Measurements from ENCODE around the gene ZNF574. TPM values are rescaled to one million over a fixed set of nuclear protein-coding genes. Genes with fewer than 3 reads are reported as not detected.

The ZNF574 gene
- total and polyA plus RNA-seq, 12 donors, result 2.7 to 16.9 (median 11.4) TPM

DNA sequence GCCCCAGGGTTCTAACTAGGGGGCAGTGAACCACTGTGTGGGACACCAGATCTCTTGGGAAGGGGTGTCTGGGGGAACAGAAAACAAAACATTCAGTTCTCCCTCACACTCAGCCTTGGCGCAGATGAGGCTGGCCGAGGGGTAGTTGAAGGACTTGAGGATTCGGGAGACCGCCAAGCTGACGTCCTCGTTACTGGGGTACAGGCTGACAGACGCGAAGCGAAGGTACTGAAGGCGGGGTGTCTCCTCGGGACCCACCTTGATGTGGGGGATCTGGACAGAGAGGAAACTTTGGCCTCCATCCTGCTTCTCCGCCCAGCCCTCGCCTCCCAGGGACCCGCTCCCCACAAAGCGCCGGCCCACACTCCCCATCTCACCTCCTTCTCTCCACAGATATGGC lies 13.6 kb upstream of the ZNF574 start:
- H3K4me3 ChIP-seq, result no peak overlapping the region
- H3K4me1 ChIP-seq (replicated peaks in 1 of 2), result no peaks in the 10 kb centered on the region
- intact Hi-C loops (cut with DNase I), result no loop called here
- H3K27ac ChIP-seq, result no peak overlapping the region
- peaks cover 3% of the 10 kb centered on the region for H3K27me3 ChIP-seq
- TF ChIP-seq POLR2A (IDR thresholded peaks at IDR 0.05), result no peak
- TF ChIP-seq, protein P1, sequence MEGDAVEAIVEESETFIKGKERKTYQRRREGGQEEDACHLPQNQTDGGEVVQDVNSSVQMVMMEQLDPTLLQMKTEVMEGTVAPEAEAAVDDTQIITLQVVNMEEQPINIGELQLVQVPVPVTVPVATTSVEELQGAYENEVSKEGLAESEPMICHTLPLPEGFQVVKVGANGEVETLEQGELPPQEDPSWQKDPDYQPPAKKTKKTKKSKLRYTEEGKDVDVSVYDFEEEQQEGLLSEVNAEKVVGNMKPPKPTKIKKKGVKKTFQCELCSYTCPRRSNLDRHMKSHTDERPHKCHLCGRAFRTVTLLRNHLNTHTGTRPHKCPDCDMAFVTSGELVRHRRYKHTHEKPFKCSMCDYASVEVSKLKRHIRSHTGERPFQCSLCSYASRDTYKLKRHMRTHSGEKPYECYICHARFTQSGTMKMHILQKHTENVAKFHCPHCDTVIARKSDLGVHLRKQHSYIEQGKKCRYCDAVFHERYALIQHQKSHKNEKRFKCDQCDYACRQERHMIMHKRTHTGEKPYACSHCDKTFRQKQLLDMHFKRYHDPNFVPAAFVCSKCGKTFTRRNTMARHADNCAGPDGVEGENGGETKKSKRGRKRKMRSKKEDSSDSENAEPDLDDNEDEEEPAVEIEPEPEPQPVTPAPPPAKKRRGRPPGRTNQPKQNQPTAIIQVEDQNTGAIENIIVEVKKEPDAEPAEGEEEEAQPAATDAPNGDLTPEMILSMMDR (IDR thresholded peaks at IDR 0.05), result no peak
- WGBS, 4 donors, result 89 to 96% (median 93%) methylated on average over 16 of the region's 16 CpGs
- no peak for DNase-seq
- no peaks in the 10 kb centered on the region for H3K36me3 ChIP-seq (replicated peaks in 1 of 2)
- H3K9me3 ChIP-seq (replicated peaks in 1 of 3), result no peaks in the 10 kb centered on the region

DNA sequence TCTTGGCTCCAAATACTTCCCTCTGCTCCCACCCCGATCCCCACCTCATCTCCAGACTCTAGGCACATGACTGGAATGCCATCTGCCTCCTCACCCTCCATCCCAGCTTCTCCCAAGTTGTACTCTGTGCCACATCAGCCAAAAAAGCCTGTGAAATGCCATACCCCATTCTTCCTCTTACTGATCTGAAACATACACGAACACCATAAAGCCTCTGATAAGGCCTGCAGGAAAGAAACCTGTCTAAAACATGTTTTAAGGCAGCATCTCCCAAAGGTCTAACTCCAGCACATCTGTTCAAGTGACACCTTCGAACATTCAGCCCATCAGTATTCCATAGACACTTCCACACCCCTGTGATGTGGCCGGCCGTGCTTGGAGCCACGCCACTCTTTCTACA lies 11.5 kb upstream of the ZNF574 start:
- no peak for DNase-seq
- Histone ChIP-seq H3K27ac (no peak overlapping the region), H3K27me3 (peaks cover 3% of the 10 kb centered on the region), H3K4me1 (replicated peaks in 1 of 2) (no peaks in the 10 kb centered on the region), H3K36me3 (replicated peaks in 1 of 2) (no peaks in the 10 kb centered on the region), H3K4me3 (no peak overlapping the region), H3K9me3 (replicated peaks in 1 of 3) (no peaks in the 10 kb centered on the region)
- intact Hi-C loops (cut with DNase I), result no loop called here
- TF ChIP-seq, protein P1 (IDR thresholded peaks at IDR 0.05), result no peak
- TF ChIP-seq POLR2A (IDR thresholded peaks at IDR 0.05), result no peak
- 85 to 92% (median 90%) methylated on average over 6 of the region's 6 CpGs for WGBS, 4 donors

DNA sequence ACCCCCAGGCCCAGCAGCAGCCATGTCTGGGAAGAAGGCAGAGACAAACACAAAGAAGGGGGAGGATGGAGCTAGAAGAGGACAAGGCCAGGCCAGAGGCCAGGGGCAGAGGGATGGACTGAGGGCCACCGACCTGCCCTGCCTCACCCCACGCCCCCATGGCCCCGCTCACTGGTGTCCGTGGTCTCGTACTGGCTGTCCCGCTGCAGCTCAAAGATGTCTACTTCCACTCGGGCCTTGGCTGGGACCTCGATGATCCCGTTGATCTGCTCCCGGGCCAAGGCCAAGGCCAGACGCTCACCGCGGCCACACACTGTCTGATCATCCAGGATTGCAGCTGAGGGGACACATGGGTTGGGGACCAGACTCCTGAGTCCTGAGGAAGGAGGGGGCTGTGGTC lies 10.9 kb upstream of the ZNF574 start:
- Histone ChIP-seq H3K27me3 (peaks cover 3% of the 10 kb centered on the region), H3K9me3 (replicated peaks in 1 of 3) (no peaks in the 10 kb centered on the region), H3K4me1 (replicated peaks in 1 of 2) (no peaks in the 10 kb centered on the region), H3K36me3 (replicated peaks in 1 of 2) (no peaks in the 10 kb centered on the region), H3K4me3 (no peak overlapping the region), H3K27ac (no peak overlapping the region)
- TF ChIP-seq, protein P1 (IDR thresholded peaks at IDR 0.05), result no peak
- no peak for TF ChIP-seq POLR2A (IDR thresholded peaks at IDR 0.05)
- WGBS, 4 donors, result 52 to 83% (median 67%) methylated on average over 9 to 13 of the region's 13 CpGs
- DNase-seq, result no peak
- intact Hi-C loops (cut with DNase I), result no loop called here

GRCh38 chr19:42065511-42065910 lies 10.5 kb upstream of the ZNF574 start:
- H3K9me3 ChIP-seq (replicated peaks in 1 of 3), result no peaks in the 10 kb centered on the region

More at GRCh38 chr19:42065511-42065910, 10.5 kb upstream of the ZNF574 start:
- WGBS, 4 donors, result 73 to 89% (median 85%) methylated on average over 2 to 9 of the region's 9 CpGs; no CpG with 5 or more reads in 1 of the 4 donors
- H3K27me3 ChIP-seq, result peaks cover 3% of the 10 kb centered on the region
- no peaks in the 10 kb centered on the region for H3K36me3 ChIP-seq (replicated peaks in 1 of 2)
- intact Hi-C loops (cut with DNase I), result no loop called here
- no peaks in the 10 kb centered on the region for H3K4me1 ChIP-seq (replicated peaks in 1 of 2)
- DNase-seq, result no peak
- H3K4me3 ChIP-seq, result no peak overlapping the region
- no peak for TF ChIP-seq POLR2A (IDR thresholded peaks at IDR 0.05)
- TF ChIP-seq, protein P1 (IDR thresholded peaks at IDR 0.05), result no peak
- H3K27ac ChIP-seq, result no peak overlapping the region

Measured in adrenal gland (tissue), 12 donors.